WTC11 (cell line): ENCODE data around the gene GNAO1. TPM values are rescaled to one million over a fixed set of nuclear protein-coding genes. Genes with fewer than 3 reads are reported as not detected.

Experiments
- ATAC-seq: fragments of 200-7000 bp; cut with Tn5 transposase; 2 replicates; pipeline ENCODE4 v1.10.0; 2021; ENCODE audit warnings: mild to moderate bottlenecking, moderate library complexity
- CTCF ChIA-PET: fragments of 300-600 bp; sonication (Branson Sonifier 250); formaldehyde crosslinking; loops from one replicate; lab custom pipeline; 2021; ENCODE audit warnings: antibody characterized with exemption; lab: Charles Lee
- POLR2A ChIA-PET: fragments of 350-600 bp; sonication (Branson Sonifier 250); formaldehyde crosslinking; loops from one replicate; lab custom pipeline; 2021; ENCODE audit warnings: antibody characterized with exemption; lab: Charles Lee
- DNase-seq: peaks from one replicate; pipeline ENCODE4 v3.0.0; 2021; ENCODE audit warnings: low spot score
- H3K27ac Mint-ChIP-seq: 2 replicates; pipeline ENCODE4 v1.8.0; 2021; ENCODE audit warnings: mixed read lengths
- H3K27me3 Mint-ChIP-seq: 2 replicates; pipeline ENCODE4 v1.8.0; 2021; ENCODE audit warnings: low read depth, mild to moderate bottlenecking, moderate library complexity, mixed read lengths
- H3K36me3 Mint-ChIP-seq: 2 replicates; pipeline ENCODE4 v1.8.0; 2021; ENCODE audit warnings: mixed read lengths
- H3K4me1 Mint-ChIP-seq: 2 replicates; pipeline ENCODE4 v1.8.0; 2022; ENCODE audit warnings: mixed read lengths
- H3K4me3 Mint-ChIP-seq: 2 replicates; pipeline ENCODE4 v1.8.0; 2021; ENCODE audit warnings: mild to moderate bottlenecking, moderate library complexity, mixed read lengths
- H3K9me3 Mint-ChIP-seq: 2 replicates; pipeline ENCODE4 v1.8.0; 2021; ENCODE audit warnings: mixed read lengths
- CBFB ChIP-seq: sonication (generic); formaldehyde crosslinking; IDR thresholded peaks from 2 replicates; pipeline ENCODE4 v1.8.1; 2022; ENCODE audit warnings: mild to moderate bottlenecking, low read depth, missing genetic modification reagents
- E2F5 ChIP-seq: sonication (generic); formaldehyde crosslinking; IDR thresholded peaks from 2 replicates; pipeline ENCODE4 v1.8.1; 2022; ENCODE audit warnings: mild to moderate bottlenecking, moderate library complexity, missing genetic modification reagents
- ELF4 ChIP-seq: sonication (generic); formaldehyde crosslinking; IDR thresholded peaks from 2 replicates; pipeline ENCODE4 v1.8.1; 2022; ENCODE audit warnings: low read depth, mild to moderate bottlenecking, moderate library complexity, missing genetic modification reagents
- ERG ChIP-seq: fragments of 250-450 bp; sonication (Bioruptor Pico); IDR thresholded peaks from 2 replicates; pipeline ENCODE4 v1.8.0; 2021; ENCODE audit warnings: mild to moderate bottlenecking
- IRF2 ChIP-seq: sonication (generic); formaldehyde crosslinking; IDR thresholded peaks from 2 replicates; pipeline ENCODE4 v1.8.0; 2022; ENCODE audit warnings: low read depth, missing genetic modification reagents, borderline replicate concordance
- JUN ChIP-seq: sonication (generic); formaldehyde crosslinking; IDR thresholded peaks from 2 replicates; pipeline ENCODE4 v1.8.0; 2023; ENCODE audit warnings: mild to moderate bottlenecking, missing genetic modification reagents
- NR3C1 ChIP-seq: sonication (generic); formaldehyde crosslinking; conservative IDR thresholded peaks from 2 replicates; pipeline ENCODE4 v1.8.1; 2023; ENCODE audit warnings: low read depth, mild to moderate bottlenecking, missing genetic modification reagents
- TEAD1 ChIP-seq: sonication (generic); formaldehyde crosslinking; IDR thresholded peaks from 2 replicates; pipeline ENCODE4 v1.8.0; 2022; ENCODE audit warnings: mild to moderate bottlenecking, missing genetic modification reagents
- USF1 ChIP-seq: sonication (generic); formaldehyde crosslinking; IDR thresholded peaks from 2 replicates; pipeline ENCODE4 v1.8.0; 2022; ENCODE audit warnings: mild to moderate bottlenecking, missing genetic modification reagents
- ZBTB21 ChIP-seq: sonication (generic); formaldehyde crosslinking; IDR thresholded peaks from 2 replicates; pipeline ENCODE4 v1.8.1; 2023; ENCODE audit warnings: mild to moderate bottlenecking, missing genetic modification reagents, borderline replicate concordance
- ZNF121 ChIP-seq: sonication (generic); formaldehyde crosslinking; IDR thresholded peaks from 2 replicates; pipeline ENCODE4 v1.8.0; 2023; ENCODE audit warnings: missing genetic modification reagents
- ZNF396 ChIP-seq: fragments of 250-450 bp; sonication (Bioruptor Pico); IDR thresholded peaks from 2 replicates; pipeline ENCODE4 v1.8.0; 2021; ENCODE audit warnings: mild to moderate bottlenecking, moderate library complexity, borderline replicate concordance
- ZNF425 ChIP-seq: fragments of 250-450 bp; sonication (Bioruptor Pico); conservative IDR thresholded peaks from 2 replicates; pipeline ENCODE4 v1.9.0; 2021; ENCODE audit warnings: mild to moderate bottlenecking
- ZNF512 ChIP-seq: sonication (generic); formaldehyde crosslinking; IDR thresholded peaks from 2 replicates; pipeline ENCODE4 v1.8.1; 2022; ENCODE audit warnings: missing genetic modification reagents, borderline replicate concordance
- total RNA-seq: library from RNA; stranded (reverse); gene quantifications from 3 replicates; pipeline ENCODE4 v1.2.3, GENCODE V29; 2021
- TF ChIP-seq, protein P1 (sequence below): sonication (generic); formaldehyde crosslinking; IDR thresholded peaks from 2 replicates; pipeline ENCODE4 v1.8.0; 2023; ENCODE audit warnings: missing genetic modification reagents
- TF ChIP-seq, protein P2 (sequence below): fragments of 250-450 bp; sonication (Bioruptor Pico); IDR thresholded peaks from 2 replicates; pipeline ENCODE4 v2.1.2; 2022; ENCODE audit warnings: mild to moderate bottlenecking, moderate library complexity

GNAO1 gene
- total RNA-seq, 1 experiment from 2014 or later = 30.6 TPM

- H3K4me3 Mint-ChIP-seq = no peak overlapping the region
- POLR2A ChIA-PET = no interaction called here
- TF ChIP-seq ELF4 (CRISPR knock-in tag) (no peak), JUN (CRISPR knock-in tag) (no peak), ZNF396 (no peak), NR3C1 (CRISPR knock-in tag) (no peak), TEAD1 (CRISPR knock-in tag) (no peak), ZNF121 (CRISPR knock-in tag) (no peak), ZNF512 (CRISPR knock-in tag) (no peak), IRF2 (CRISPR knock-in tag) (no peak), E2F5 (CRISPR knock-in tag) (no peak)
- TF ChIP-seq, protein P1, sequence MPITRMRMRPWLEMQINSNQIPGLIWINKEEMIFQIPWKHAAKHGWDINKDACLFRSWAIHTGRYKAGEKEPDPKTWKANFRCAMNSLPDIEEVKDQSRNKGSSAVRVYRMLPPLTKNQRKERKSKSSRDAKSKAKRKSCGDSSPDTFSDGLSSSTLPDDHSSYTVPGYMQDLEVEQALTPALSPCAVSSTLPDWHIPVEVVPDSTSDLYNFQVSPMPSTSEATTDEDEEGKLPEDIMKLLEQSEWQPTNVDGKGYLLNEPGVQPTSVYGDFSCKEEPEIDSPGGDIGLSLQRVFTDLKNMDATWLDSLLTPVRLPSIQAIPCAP (CRISPR knock-in tag) = no peak
- TF ChIP-seq, protein P2, sequence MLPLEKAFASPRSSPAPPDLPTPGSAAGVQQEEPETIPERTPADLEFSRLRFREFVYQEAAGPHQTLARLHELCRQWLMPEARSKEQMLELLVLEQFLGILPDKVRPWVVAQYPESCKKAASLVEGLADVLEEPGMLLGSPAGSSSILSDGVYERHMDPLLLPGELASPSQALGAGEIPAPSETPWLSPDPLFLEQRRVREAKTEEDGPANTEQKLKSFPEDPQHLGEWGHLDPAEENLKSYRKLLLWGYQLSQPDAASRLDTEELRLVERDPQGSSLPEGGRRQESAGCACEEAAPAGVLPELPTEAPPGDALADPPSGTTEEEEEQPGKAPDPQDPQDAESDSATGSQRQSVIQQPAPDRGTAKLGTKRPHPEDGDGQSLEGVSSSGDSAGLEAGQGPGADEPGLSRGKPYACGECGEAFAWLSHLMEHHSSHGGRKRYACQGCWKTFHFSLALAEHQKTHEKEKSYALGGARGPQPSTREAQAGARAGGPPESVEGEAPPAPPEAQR = no peak
Measured at GRCh38 chr16:56382901-56383355, 191.6 kb downstream of the GNAO1 start.

GRCh38 chr16:56384074-56384721, 192.9 kb downstream of the GNAO1 start:
- Mint-ChIP-seq H3K36me3 (peaks cover 68% of the 10 kb centered on the region), H3K4me3 (no peak overlapping the region), H3K4me1 (no peaks in the 10 kb centered on the region), H3K9me3 (peaks cover 40% of the 10 kb centered on the region), H3K27ac (no peak overlapping the region), H3K27me3 (no peaks in the 10 kb centered on the region; the same call in 1 of the 2 replicates)
- no peak for ATAC-seq
- DNase-seq = no peak
- ChIA-PET CTCF (interaction anchor here (1.2 kb wide), 1 partner anchor 17 kb away, joined by 5 read pairs; no protein-coding TSS in a partner anchor), POLR2A (interaction anchor here (0.7 kb wide), 1 partner anchor 40 kb away, joined by 5 read pairs; no protein-coding TSS in a partner anchor)
- no peak for TF ChIP-seq ZNF425 (CRISPR knock-in tag)
- no peak for TF ChIP-seq USF1 (CRISPR knock-in tag)
- TF ChIP-seq ERG (CRISPR knock-in tag) = no peak
- no peak for TF ChIP-seq IRF2 (CRISPR knock-in tag)
- no peak for TF ChIP-seq ZBTB21 (CRISPR knock-in tag)
- no peak for TF ChIP-seq CBFB (CRISPR knock-in tag)

More at GRCh38 chr16:56382901-56383355, 191.6 kb downstream of the GNAO1 start:
- CTCF ChIA-PET = interaction anchor here (1.2 to 1.4 kb wide), 2 partner anchors 18 to 26 kb away, joined by 5 read pairs; no protein-coding TSS in a partner anchor
- ATAC-seq = no peak
- H3K27ac Mint-ChIP-seq = no peak overlapping the region
- H3K36me3 Mint-ChIP-seq = peaks cover 75% of the 10 kb centered on the region
- H3K9me3 Mint-ChIP-seq = peaks cover 50% of the 10 kb centered on the region
- no peaks in the 10 kb centered on the region; the same call in 1 of the 2 replicates for H3K27me3 Mint-ChIP-seq
- no peaks in the 10 kb centered on the region for H3K4me1 Mint-ChIP-seq
- no peak for DNase-seq
